ENCODE data around the gene CHD9NB.

- TF ChIP-seq ZNF391 (tag by site-specific recombination; IDR thresholded peaks at IDR 0.05; ENCODE audit: borderline replicate concordance, low read depth) (no peak), CTCF (tag by site-specific recombination; IDR thresholded peaks at IDR 0.05) (no peak), ZNF423 (tag by site-specific recombination; IDR thresholded peaks at IDR 0.05) (no peak), ZNF398 (tag by site-specific recombination; IDR thresholded peaks at IDR 0.05) (no peak), KLF8 (tag by site-specific recombination; IDR thresholded peaks at IDR 0.05) (no peak), ZBTB11 (tag by site-specific recombination; conservative IDR thresholded peaks at IDR 0.05; ENCODE audit: low read depth) (no peak), GLIS2 (tag by site-specific recombination; IDR thresholded peaks at IDR 0.05) (no peak), GFI1B (tag by site-specific recombination; IDR thresholded peaks at IDR 0.05) (no peak), ZNF335 (tag by site-specific recombination; conservative IDR thresholded peaks at IDR 0.05) (no peak), YY1 (tag by site-specific recombination; IDR thresholded peaks at IDR 0.05) (no peak), REST (tag by site-specific recombination; IDR thresholded peaks at IDR 0.05) (no peak), ZNF558 (tag by site-specific recombination; IDR thresholded peaks at IDR 0.05) (no peak), KLF17 (tag by site-specific recombination; IDR thresholded peaks at IDR 0.05) (no peak), ZNF274 (IDR thresholded peaks at IDR 0.05; ENCODE audit: low read length) (no peak), ZNF274 (tag by site-specific recombination; IDR thresholded peaks at IDR 0.05; ENCODE audit: borderline replicate concordance) (no peak)
Measured at GRCh38 chr16:53035176-53035942, 17.3 kb downstream of the CHD9NB start.

Data from HEK293 (cell line).